ENCODE data around the gene FAM168A.

GRCh38 chr11:73454987-73455386 lies 142.9 kb downstream of the FAM168A start:
- TF ChIP-seq CTCF (IDR thresholded peaks at IDR 0.05) (no peak), POLR2A (IDR thresholded peaks at IDR 0.05) (no peak)
